22Rv1 (cell line): ENCODE measurements around the gene ZBTB21.
A peak's percentile ranks its signal among the peaks of the same experiment; 100 is the strongest.

Experiments
- H3K27ac ChIP-seq: fragments of 450-650 bp; 2 replicates; pipeline ENCODE4 v1.5.1; 2017
- ZFX ChIP-seq: fragments of 450-650 bp; IDR thresholded peaks from 2 replicates; pipeline ENCODE4 v1.6.1; 2017; ENCODE audit warnings: antibody characterized with exemption, borderline replicate concordance
- TF ChIP-seq, protein P1 (sequence below): fragments of 450-650 bp; IDR thresholded peaks from 2 replicates; pipeline ENCODE4 v1.5.1; 2017; ENCODE audit warnings: mild to moderate bottlenecking

The ZBTB21 gene

GRCh38 chr21:42009831-42010506 lies at the start of gene ZBTB21:
ZBTB21 (minus strand) TSS chr21:42010360; CDS start chr21:41994095, 16,265 bp downstream.
- peak within 1 kb of the TSS; percentile 74 for H3K27ac ChIP-seq
- TF ChIP-seq ZFX: no peak
- TF ChIP-seq, protein P1, sequence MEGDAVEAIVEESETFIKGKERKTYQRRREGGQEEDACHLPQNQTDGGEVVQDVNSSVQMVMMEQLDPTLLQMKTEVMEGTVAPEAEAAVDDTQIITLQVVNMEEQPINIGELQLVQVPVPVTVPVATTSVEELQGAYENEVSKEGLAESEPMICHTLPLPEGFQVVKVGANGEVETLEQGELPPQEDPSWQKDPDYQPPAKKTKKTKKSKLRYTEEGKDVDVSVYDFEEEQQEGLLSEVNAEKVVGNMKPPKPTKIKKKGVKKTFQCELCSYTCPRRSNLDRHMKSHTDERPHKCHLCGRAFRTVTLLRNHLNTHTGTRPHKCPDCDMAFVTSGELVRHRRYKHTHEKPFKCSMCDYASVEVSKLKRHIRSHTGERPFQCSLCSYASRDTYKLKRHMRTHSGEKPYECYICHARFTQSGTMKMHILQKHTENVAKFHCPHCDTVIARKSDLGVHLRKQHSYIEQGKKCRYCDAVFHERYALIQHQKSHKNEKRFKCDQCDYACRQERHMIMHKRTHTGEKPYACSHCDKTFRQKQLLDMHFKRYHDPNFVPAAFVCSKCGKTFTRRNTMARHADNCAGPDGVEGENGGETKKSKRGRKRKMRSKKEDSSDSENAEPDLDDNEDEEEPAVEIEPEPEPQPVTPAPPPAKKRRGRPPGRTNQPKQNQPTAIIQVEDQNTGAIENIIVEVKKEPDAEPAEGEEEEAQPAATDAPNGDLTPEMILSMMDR: no peak

DNA sequence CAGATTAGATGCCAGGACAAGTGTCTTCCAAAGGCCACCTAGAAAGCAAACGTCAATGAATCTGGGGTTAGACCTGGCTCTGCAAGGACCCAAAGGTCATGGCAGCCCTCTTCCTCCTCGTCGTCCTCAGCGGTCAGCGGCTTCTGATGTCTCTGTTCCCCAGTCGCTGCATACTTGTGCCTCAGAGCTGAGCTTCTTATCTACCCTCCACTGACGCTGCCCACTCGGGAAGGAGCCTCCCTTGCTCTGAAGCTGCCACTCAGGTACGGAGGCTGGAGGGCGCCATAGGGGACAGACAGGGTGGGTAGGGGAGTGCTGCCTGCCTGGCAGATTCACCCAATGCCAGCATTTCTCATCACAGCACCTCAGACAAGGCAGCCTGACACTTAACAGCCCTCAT lies 49.6 kb upstream of the ZBTB21 start:
- no peak for TF ChIP-seq ZFX
- TF ChIP-seq, protein P1: no peak
- no peak overlapping the region for H3K27ac ChIP-seq

DNA sequence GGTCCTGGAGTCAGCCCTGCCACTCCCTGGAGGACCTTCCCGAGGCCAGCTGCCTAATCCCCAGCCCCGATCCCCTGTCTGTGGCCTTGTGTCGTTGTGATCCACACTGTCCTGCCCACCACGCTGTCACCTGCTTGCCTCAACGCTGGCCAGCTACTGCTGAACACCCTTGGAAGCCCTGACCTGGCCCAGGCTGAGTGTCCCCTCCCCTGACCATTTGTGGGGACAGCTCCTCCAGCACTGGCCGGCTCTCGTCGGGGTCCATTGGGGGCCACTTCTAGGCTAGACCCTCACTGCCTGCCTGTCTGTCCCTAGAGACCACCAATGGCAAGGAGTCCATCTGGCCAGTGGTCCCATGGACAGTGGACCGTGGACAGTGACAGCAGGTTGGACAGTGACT lies 49.0 kb upstream of the ZBTB21 start:
- TF ChIP-seq, protein P1: no peak
- TF ChIP-seq ZFX: no peak
- H3K27ac ChIP-seq: no peak overlapping the region

GRCh38 chr21:42058631-42059111 lies 48.5 kb upstream of the ZBTB21 start:
- no peak overlapping the region for H3K27ac ChIP-seq
- TF ChIP-seq, protein P1: no peak
- no peak for TF ChIP-seq ZFX

GRCh38 chr21:42057851-42058437 lies 47.8 kb upstream of the ZBTB21 start:
- TF ChIP-seq ZFX: no peak
- TF ChIP-seq, protein P1: no peak
- H3K27ac ChIP-seq: peak overlapping the region; percentile 92

DNA sequence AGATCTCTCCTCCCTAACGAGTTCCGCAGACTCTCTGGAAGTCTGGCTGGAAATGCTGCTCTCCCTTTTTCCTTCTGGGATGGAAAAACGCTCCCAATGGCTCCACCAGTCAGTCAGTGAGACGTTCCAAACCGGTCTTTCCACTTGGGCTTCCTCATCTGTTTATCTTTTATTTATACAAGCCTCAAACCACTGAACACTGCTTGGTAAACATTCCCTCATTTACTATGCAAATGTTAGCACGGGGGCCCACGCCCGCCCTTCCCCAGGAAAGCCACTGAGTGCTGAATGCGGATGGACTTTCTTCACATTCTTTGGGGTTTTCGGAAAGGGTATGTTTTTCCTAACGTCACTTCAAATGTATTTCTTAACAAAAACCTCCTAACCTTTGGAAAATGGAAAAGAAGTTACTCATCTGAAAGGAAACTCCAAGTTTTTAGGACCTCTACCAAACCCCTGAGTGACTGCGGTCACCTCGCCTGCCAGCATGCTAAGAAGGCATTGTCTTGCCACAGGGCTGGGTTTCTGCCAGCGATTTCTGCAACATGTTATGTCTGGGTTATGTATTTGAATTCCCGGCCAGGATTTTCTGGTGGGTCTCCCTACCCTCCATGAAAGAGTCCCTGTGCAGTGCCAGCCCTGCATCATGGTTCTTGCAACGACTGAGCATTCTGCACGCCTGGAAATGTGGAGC lies 47.0 kb upstream of the ZBTB21 start:
- H3K27ac ChIP-seq: peak overlapping the region; percentile 92
- no peak for TF ChIP-seq ZFX
- TF ChIP-seq, protein P1: no peak

DNA sequence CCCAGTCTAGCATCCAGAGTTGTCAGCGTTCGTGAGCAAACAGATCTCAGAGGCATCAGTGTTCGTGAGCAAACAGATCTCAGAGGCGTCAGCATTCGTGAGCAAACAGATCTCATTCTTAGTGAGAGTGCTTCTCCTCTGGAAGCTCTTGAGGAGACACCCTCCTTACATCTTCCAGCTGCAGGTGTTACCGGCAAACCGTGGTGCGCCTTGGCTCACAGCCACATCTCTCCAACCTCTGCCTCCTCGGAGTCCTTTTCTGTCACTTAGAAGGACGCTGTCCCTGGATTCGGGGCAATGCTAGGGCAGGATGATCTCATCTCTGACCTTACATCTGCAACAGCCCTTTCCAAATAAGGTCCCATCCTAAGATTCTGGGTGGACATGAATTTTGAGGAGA lies 46.3 kb upstream of the ZBTB21 start:
- H3K27ac ChIP-seq: peak overlapping the region; percentile 92
- no peak for TF ChIP-seq ZFX
- TF ChIP-seq, protein P1: no peak
